Measurements from ENCODE around the gene PPP1R12B. TPM values are rescaled to one million over a fixed set of nuclear protein-coding genes. Genes with fewer than 3 reads are reported as not detected.
"Not testable (repeated sequence)": the region's sequence is repeated elsewhere in the genome, so short reads cannot be mapped to it uniquely, and the experiment has no call there.

Gene PPP1R12B
- total and polyA plus RNA-seq, 8 donors = 4.4 to 29.4 (median 13.7) TPM

DNA sequence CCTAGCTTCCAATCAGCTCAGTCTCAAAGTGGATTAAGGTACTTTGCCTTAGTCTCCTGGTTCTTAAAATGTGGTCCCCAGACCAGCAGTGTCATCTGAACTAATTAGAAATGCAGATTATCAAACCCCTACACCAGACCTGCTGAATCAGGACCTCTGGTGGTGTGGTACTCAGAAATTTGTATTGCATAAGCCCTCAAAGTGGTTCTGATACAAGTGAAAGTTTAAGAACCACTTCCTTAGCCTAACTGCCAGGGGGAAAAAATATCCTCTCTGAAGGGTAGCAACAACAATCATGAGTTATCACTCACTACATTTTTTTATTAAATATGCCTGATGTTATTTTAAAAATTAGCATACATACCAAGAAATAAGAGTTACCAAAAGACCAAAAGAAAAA, 131.2 kb downstream of the PPP1R12B start:
- H3K4me3 ChIP-seq; H3K27ac ChIP-seq; H3K36me3 ChIP-seq; H3K9me3 ChIP-seq; H3K4me1 ChIP-seq; FAIRE-seq; H3K27me3 ChIP-seq; DNase-seq; intact Hi-C loops (cut with DNase I): not testable (repeated sequence)
- peak in 1 of 4 donors; percentile 36 for ATAC-seq

DNA sequence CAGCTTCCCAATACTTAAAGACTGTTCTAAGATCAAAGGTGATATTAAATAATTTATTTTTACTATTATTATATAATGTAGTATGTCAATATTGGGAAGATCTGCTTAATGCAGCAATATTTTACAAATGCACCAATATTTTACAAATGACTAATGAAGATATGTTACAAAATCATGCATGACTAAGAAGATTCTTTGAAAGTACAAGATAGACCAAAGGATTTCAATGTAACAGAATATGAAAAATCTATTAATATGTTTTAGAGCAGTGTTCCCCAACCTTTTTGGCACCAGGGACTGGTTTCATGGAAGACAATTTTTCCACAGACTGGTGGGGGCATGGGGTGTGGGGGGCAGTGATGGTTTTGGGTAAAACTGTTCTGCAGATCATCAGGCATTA, 132.1 kb downstream of the PPP1R12B start:
- H3K9me3 ChIP-seq; H3K4me1 ChIP-seq; H3K27me3 ChIP-seq; ATAC-seq; H3K27ac ChIP-seq; H3K4me3 ChIP-seq; DNase-seq; H3K36me3 ChIP-seq; intact Hi-C loops (cut with DNase I); FAIRE-seq: not testable (repeated sequence)

DNA sequence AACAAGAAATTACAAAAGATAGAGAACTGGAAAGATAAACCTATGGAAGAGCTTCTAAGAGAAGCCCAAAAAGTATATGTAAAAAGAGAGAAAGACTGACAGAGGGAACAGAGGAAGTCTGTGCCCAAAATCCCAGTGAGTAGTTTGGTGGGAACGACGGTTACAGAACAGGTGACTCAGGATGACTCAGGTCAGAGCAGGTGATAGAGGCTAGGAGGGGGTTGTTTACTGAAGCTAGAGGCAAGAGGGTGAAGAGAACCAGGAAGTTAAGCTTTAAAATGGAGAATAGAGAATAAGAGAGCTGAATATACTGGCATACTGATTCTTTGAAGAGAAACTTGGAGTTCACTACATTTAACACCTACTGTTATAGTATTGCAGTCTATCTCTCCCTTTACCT, 134.9 kb downstream of the PPP1R12B start:
- H3K27me3 ChIP-seq; H3K4me1 ChIP-seq; H3K9me3 ChIP-seq; intact Hi-C loops (cut with DNase I); H3K36me3 ChIP-seq; FAIRE-seq; H3K4me3 ChIP-seq: not testable (repeated sequence)
- 25 to 40% methylated on average over 2 of the region's 2 CpGs for WGBS, 2 donors
- ATAC-seq (peak; percentile 78 to 89 (median 85)), DNase-seq (peak in 3 of 6 donors; percentile 30 to 55 (median 43))
- peak overlapping the region in 2 of 4 donors; percentile 48 to 49 for H3K27ac ChIP-seq

DNA sequence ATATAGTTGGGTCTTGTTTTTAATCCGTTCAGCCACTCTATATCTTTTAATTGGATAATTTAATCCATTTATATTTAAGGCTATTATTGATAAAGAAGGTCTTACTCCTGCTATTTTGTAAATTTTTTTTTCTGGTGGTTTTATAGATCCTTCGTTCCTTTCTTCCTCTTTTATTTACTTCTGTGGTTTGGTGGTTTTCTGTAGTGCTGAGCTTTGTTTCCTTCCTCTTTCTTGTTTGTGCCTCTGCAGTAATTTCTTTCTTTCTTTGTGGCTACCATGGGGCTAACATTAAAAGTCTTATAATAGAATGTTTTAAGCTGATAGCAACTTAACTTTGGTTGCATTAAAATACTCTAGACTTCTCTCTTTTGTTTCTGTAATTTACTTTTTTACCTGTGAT, 135.5 kb downstream of the PPP1R12B start:
- H3K36me3 ChIP-seq; intact Hi-C loops (cut with DNase I); H3K9me3 ChIP-seq; H3K4me3 ChIP-seq; DNase-seq; H3K27ac ChIP-seq; FAIRE-seq; H3K27me3 ChIP-seq; H3K4me1 ChIP-seq: not testable (repeated sequence)
- peak in 1 of 4 donors; percentile 24 for ATAC-seq
- 88 to 92% methylated on average over 2 of the region's 2 CpGs for WGBS, 2 donors

DNA sequence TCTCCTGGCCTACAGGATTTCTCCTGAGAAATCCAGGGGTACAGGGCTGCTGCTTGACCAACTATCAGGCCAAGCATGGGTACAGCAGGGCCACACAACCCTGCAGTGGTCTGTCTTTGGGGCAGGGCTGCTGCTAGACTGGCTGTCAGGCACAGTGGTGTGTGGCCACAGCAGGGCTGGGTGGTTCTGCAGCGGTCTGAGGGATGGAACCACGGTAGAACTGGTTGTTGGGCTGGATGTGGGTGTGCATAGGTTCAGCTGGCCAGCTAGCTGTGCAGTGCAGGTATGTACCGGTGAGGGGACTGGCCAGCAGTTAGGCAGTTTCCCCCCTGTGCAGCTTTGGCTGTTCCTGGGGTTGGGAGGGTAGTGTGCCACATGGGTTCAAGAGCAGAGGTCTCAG, 136.3 kb downstream of the PPP1R12B start:
- DNase-seq; H3K9me3 ChIP-seq; H3K27ac ChIP-seq; intact Hi-C loops (cut with DNase I); H3K36me3 ChIP-seq; H3K4me3 ChIP-seq; ATAC-seq; FAIRE-seq; H3K27me3 ChIP-seq; H3K4me1 ChIP-seq: not testable (repeated sequence)
- WGBS, 2 donors = 99 to 100% methylated on average over 3 of the region's 3 CpGs

DNA sequence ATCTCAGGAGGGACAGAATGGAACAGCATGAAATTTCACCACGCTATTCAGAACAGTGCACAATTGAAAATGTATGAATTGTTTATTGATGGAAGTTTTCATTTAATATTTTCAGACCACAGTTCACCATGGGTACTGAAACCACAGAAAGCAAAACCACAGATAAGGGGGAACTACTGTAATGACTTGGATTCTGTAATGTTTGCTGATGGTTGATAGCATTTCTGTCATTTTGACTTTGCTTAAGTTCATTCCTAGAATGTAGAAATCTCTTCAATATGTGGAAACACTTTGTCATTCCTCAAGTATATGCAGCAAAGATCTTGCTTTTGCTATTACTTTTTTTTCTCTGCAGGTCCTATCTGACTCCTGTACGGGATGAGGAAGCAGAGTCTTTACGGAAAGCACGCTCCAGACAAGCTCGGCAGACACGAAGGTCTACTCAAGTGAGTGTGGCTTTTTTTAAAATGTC, 139.7 kb downstream of the PPP1R12B start:
- FAIRE-seq; H3K9me3 ChIP-seq; DNase-seq; ATAC-seq; H3K27me3 ChIP-seq; intact Hi-C loops (cut with DNase I); H3K27ac ChIP-seq; H3K4me3 ChIP-seq; H3K36me3 ChIP-seq; H3K4me1 ChIP-seq: not testable (repeated sequence)
- WGBS, 2 donors = 91% methylated on average over 6 of the region's 6 CpGs

DNA sequence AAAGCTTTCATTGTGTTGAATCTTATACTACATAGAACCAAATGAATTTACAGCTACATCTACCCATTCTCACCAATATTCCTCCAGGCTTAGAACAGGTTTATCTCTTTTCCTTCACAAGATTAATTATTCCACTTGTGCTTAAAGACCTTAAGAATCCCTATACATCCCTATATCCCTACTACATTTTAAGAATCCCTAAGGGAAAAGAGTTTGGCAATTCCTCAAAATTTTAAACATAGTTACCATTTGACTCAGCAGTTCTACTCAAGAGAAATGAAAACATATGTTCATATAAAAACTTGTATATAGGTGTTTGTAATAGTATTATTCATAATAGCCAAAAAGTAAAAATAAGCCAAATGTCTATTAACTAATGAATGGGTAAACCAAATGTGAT, 140.6 kb downstream of the PPP1R12B start:
- H3K4me3 ChIP-seq; intact Hi-C loops (cut with DNase I); H3K9me3 ChIP-seq; H3K4me1 ChIP-seq; H3K36me3 ChIP-seq; FAIRE-seq; ATAC-seq; DNase-seq; H3K27ac ChIP-seq; H3K27me3 ChIP-seq: not testable (repeated sequence)

DNA sequence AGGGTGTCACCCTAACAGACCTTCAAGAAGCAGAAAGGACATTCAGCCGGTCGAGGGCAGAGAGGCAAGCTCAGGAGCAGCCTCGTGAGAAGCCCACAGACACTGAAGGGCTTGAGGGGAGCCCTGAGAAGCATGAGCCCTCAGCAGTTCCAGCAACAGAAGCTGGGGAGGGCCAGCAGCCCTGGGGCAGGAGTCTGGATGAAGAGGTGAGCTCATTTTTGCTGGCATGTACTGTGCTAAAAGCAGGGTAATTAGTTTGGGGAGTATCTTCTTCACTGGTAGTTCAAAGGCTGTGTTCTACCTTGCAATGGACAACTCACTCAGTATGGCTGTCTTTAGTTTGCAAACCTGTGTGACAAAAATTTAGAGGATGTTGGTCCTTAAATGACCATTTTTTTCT, 144.6 kb downstream of the PPP1R12B start:
- ATAC-seq; H3K27ac ChIP-seq; H3K4me3 ChIP-seq; H3K9me3 ChIP-seq; intact Hi-C loops (cut with DNase I); DNase-seq; H3K36me3 ChIP-seq; H3K4me1 ChIP-seq; H3K27me3 ChIP-seq; FAIRE-seq: not testable (repeated sequence)
- 69 to 88% methylated on average over 3 of the region's 3 CpGs for WGBS, 2 donors

DNA sequence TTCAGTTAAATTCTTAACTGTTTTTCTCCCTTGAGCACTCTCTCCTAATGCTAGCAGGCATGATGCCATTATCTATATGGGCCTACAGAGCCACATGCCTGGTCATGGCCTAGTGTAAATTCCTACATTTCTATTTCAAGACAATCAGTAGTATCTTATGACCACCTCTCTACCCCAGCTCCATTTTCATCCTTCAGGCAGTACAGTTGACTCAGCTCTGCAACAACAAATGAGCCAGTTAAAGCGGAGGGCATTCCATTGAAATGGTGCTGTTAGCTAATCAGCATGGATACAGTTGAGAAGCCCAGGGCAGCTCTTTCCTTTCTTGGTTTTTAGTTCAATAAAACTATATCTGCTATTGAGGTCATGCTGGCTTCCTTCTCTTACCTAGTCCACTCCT, 150.0 kb downstream of the PPP1R12B start:
- H3K4me1 ChIP-seq = no peaks in the 10 kb centered on the region
- ATAC-seq (no peak), DNase-seq (no peak), FAIRE-seq (no peak)
- H3K27ac ChIP-seq = no peak overlapping the region
- no peak overlapping the region for H3K4me3 ChIP-seq
- intact Hi-C loops (cut with DNase I) = no loop called here
- no peaks in the 10 kb centered on the region for H3K9me3 ChIP-seq
- H3K36me3 ChIP-seq = no peaks in the 10 kb centered on the region
- no peaks in the 10 kb centered on the region for H3K27me3 ChIP-seq
- TF ChIP-seq, protein P1, sequence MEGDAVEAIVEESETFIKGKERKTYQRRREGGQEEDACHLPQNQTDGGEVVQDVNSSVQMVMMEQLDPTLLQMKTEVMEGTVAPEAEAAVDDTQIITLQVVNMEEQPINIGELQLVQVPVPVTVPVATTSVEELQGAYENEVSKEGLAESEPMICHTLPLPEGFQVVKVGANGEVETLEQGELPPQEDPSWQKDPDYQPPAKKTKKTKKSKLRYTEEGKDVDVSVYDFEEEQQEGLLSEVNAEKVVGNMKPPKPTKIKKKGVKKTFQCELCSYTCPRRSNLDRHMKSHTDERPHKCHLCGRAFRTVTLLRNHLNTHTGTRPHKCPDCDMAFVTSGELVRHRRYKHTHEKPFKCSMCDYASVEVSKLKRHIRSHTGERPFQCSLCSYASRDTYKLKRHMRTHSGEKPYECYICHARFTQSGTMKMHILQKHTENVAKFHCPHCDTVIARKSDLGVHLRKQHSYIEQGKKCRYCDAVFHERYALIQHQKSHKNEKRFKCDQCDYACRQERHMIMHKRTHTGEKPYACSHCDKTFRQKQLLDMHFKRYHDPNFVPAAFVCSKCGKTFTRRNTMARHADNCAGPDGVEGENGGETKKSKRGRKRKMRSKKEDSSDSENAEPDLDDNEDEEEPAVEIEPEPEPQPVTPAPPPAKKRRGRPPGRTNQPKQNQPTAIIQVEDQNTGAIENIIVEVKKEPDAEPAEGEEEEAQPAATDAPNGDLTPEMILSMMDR (IDR thresholded peaks at IDR 0.05) = no peak
- WGBS, 2 donors = 99 to 100% methylated on average over 1 of the region's 1 CpG

DNA sequence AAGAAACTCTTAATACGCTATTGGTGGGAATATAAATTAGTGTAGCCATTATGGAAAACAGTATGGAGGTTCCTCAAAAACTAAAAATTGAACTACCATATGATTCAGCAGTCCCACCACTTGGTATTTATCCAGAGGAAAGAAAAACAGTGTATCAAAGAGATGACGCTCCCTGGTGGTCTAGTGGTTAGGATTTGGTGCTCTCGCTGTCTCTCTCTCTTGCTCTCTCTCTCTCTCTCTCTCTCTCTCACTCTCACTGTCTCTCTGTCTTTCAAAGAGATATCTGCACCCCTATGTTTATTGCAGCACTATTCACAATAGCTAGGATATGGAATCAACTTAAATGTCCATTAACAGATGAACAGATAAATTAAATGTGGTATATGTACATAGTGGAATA, 151.5 kb downstream of the PPP1R12B start:
- H3K36me3 ChIP-seq; H3K4me1 ChIP-seq; FAIRE-seq; intact Hi-C loops (cut with DNase I); H3K27me3 ChIP-seq; ATAC-seq; H3K9me3 ChIP-seq; H3K4me3 ChIP-seq; DNase-seq; H3K27ac ChIP-seq: not testable (repeated sequence)
- 93 to 98% methylated on average over 3 of the region's 3 CpGs for WGBS, 2 donors
